ENCODE results near the gene ATMIN.

DNA sequence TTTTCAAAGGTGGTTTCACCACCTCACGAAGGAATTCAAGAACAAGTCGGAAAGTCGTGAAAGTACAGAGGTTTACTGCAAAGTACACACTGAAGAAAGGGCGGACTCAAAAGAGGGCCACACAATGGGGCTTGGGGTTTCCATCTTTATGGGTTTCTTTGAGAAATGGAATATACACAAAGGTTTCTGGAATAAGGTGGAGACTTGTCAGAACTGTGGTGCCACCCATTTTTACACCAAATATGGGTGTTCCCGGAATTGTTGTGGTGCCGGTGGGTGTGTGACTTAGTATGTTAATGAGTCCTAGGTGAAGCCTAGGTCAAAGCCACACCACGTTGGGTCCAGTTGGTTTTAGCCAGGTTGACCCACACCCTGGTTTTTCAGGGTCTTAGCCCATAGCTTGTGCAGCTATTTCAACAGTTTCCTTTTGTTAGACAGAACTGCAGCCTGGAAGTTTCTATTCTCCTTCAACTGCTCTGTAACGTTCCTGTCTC is 61.1 kb downstream of the ATMIN start:
- TF ChIP-seq, protein P1, sequence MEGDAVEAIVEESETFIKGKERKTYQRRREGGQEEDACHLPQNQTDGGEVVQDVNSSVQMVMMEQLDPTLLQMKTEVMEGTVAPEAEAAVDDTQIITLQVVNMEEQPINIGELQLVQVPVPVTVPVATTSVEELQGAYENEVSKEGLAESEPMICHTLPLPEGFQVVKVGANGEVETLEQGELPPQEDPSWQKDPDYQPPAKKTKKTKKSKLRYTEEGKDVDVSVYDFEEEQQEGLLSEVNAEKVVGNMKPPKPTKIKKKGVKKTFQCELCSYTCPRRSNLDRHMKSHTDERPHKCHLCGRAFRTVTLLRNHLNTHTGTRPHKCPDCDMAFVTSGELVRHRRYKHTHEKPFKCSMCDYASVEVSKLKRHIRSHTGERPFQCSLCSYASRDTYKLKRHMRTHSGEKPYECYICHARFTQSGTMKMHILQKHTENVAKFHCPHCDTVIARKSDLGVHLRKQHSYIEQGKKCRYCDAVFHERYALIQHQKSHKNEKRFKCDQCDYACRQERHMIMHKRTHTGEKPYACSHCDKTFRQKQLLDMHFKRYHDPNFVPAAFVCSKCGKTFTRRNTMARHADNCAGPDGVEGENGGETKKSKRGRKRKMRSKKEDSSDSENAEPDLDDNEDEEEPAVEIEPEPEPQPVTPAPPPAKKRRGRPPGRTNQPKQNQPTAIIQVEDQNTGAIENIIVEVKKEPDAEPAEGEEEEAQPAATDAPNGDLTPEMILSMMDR (IDR thresholded peaks at IDR 0.05; ENCODE audit: low read depth, low read length): no peak
- no peak for TF ChIP-seq POLR2A (IDR thresholded peaks at IDR 0.05; ENCODE audit: extremely low read depth, insufficient read length)

Data from NB4 (cell line).